HTERT RPE-1 (cell line): ENCODE data around the gene COX6A2.
"Not testable (repeated sequence)": the region's sequence is repeated elsewhere in the genome, so short reads cannot be mapped to it uniquely, and the experiment has no call there.

Experiments used
- in situ Hi-C: fragments of 300-500 bp; cut with MboI; formaldehyde crosslinking; loops from 4 replicates; pipeline ENCODE4 v1.14.3; 2020; ENCODE audit warnings: low sequenced_read_pairs

COX6A2 gene

DNA sequence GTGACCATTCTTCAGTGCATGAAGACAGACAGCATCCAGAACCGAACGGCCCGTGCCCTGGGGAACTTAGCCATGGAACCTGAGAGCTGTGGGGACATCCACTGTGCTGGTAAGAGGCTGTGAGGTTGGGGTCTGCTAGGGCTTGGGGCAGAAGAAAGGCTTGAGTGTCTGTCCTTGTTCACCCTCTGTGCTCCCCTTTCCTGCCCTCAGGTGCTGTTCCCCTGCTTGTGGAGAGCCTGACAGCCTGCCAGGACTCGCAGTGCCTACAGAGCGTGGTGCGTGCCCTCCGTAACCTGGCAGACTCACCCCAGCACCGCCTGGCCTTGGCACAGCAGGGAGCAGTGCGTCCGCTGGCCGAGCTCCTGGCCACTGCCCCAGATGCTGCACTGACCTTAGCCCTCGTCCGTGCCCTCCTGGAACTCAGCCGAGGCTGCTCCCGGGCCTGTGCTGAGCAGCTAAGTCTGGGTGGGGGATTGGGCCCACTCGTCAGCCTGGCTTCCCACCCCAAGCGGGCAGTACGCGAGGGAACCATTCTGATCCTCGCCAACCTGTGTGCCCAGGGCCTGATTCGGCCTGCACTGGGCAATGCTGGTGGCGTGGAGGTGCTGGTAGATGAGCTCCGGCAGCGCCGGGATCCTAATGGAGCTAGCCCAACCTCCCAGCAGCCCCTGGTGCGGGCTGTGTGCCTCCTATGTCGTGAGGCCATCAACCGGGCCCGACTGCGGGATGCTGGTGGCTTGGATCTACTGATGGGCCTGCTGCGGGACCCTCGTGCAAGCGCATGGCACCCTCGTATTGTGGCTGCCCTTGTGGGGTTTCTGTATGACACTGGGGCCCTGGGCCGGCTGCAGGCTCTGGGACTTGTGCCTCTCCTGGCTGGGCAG is 34.0 kb upstream of the COX6A2 start:
- in situ Hi-C loops, result no loop called here

DNA sequence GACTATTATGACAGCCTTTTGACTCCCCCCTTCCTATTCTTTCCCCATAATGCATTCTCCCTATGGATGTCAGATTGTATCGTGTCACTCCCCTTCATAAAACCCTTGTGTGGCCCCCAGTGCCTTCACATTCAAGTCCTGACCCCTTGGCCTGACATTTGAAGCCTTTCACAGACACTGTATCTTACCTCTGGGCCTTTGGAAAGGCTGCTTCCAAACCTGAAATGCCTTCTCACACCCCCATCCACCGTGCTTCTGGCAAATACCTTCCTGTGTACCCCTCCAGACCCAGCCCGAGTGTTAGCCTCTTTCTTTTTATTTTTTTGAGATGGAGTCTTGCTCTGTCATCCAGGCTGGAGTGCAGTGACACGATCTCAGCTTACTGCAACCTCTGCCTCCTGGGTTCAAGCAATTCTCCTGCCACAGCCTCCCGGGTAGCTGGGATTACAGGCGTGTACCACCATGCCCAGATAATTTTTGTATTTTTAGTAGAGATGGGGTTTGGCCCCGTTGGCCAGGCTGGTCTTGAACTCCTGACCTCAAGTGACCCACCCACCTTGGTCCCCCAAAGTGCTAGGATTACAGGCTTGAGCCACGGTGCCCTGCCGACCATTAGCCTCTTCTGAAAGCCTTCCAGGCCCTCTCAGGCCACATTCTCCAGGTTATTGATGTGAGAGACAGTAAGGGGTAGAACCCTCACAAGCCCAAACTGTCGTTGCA is 33.2 kb upstream of the COX6A2 start:
- in situ Hi-C loops, result no loop called here

DNA sequence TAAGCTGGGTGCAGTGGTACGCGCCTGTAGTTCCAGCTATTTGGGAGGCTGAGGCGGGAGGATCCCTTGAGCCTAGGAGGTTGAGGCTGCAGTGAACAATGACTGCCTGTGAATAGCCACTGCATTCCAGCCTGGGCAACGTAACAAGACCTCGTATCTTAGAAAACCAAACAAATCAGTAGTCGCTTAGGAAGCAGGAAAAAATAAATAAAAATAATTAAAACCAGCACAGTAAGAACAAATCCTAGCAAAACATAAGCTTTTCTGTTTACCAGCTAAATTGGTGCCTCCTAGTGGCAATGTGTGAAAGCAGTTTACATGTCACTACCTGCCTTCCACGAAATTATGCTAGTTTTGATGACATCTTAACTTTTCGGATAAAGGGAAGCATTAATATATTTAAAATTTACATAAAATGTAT is 32.4 kb upstream of the COX6A2 start:
- in situ Hi-C loops, result no loop called here

DNA sequence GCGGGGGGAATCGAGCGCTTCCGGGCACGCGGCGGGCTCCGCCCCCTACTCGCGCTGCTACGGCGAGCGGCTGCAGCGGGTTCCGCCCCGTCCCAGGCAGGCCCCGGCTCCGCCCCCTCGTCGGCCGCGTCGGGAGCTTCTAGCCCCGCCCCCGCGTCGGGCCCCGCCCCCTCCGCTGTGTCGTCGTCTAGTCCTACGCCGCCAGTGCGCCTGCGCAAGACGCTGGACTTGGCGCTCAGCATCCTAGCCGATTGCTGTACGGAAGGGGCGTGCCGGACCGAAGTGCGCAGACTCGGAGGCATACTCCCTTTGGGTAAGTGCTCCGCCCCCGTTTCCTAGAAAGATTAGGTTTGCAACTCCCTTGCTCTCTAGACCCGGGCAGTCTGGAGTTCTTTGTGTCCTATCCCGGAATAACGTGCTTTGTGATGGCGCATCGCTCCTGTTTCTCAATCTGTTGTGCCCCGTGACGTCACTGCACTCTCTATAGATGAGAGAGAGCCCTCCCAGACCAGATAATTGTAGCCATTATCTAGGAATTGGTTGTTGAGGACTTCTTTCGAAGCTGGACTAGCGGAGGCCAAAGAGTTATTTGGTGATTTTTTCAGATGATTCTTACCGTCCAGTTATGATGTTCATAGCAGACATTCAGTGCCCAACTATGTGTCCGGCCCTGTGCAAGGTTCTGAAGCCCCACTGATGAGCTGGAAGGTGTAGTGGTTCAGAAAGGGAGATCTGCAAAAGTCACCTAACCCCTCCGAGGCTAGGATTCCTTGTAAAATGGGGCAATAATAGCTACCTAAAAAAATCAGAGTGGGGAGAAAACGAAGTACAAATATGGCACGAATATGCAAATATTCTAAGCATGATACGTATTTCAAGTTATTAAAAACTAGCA is 31.8 kb upstream of the COX6A2 start:
- in situ Hi-C loops, result no loop called here

DNA sequence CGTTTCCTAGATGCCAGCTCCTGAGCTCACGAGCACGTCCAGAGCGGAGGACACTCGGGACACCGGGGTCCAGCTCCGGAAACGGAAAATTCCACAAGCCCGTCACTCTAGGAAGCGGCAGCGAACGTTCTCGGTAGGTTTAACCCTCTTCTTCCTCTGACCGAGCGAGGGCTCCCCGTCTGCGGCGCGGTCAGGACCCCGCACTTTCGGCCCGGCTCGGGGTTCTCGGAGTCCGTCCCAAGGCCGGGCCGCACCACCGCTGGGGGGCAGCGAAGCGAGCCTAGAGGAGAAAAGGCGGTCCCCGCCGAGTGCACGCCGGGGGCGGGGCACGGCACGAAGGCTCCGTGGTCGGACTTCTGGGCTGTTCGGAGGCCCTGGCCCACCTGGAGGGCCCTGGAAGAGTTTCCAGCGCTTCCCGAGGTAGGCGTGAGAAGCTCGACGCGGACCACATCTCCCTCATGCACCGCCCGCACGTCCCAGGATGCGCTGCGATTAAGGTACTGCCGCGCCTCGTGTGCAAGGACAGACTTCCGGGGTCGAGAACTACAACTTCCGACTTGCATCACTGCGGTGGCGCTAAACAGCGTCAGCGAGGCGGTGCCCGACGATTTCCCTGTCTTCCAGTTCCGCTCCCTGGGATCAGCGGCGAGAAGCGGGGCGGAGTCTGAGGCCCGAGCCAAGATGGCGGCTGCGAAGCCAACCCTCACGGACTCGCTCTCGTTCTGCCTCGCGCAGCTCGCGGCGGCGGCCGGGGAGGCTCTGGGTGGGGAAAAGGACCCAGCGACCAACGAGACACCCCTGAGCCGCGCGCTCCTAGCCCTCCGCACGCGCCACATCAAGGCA is 30.9 kb upstream of the COX6A2 start, which contains the start of gene ARMC5:
ARMC5 (plus strand) TSS at position 658 of the 843 bp plus-strand sequence; CDS start at position 682, 24 bp downstream.
- in situ Hi-C loops, result no loop called here

DNA sequence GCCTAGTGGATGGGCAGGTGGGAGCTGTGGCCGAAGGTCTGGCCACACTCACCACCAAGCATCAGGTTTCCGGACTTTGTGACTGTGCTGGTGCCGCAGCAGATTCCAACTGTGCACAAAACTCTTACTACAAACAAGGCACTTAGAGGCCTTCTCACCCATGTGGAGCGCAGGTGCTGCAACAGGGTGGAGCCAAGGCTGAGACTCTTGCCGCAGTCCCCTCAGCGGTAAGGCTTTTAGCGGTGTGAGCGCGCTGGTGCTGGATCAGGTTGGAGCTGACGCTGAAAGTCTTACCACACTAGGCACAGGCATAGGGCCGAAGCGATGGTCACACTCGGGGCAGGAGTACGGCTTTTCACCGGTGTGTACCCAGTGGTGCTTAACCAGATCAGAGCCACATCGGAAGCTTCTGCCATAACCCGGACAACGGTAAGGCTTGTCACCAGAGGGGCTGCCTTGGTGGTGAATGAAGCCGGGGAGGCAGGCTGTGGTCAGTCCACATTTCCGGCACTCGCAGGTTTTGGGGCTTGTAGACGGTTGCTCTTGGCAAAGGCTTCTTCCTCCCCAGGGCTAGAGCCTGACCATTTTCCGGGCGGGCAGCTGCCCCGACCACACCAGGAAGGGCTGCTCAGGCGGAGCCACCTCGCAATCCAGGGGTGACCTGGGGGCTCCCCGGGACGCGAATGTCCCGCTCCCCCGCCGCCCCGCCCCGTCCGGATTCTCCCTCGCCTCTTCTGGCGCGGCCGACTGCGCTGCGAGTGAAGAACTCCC is 30.1 kb upstream of the COX6A2 start:
- in situ Hi-C loops, result no loop called here

DNA sequence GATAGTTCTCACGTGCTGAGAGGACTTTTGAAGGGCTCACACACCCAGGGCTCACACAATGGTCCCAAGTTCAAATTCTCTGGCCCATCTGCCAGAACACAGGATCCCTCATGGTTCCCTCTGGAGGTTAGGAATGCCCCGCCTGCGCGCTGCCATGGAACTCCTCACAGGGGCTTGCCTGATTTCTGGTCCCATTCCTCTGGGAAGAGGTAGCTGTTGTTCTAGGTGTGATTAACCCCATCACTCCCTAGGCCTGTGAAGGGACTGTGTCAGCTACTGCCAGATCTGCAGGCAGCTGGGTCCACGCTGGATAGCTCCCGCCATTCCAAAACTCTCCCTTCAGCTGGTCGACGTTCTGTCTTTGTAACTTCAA is 28.8 kb upstream of the COX6A2 start:
- in situ Hi-C loops, result no loop called here

DNA sequence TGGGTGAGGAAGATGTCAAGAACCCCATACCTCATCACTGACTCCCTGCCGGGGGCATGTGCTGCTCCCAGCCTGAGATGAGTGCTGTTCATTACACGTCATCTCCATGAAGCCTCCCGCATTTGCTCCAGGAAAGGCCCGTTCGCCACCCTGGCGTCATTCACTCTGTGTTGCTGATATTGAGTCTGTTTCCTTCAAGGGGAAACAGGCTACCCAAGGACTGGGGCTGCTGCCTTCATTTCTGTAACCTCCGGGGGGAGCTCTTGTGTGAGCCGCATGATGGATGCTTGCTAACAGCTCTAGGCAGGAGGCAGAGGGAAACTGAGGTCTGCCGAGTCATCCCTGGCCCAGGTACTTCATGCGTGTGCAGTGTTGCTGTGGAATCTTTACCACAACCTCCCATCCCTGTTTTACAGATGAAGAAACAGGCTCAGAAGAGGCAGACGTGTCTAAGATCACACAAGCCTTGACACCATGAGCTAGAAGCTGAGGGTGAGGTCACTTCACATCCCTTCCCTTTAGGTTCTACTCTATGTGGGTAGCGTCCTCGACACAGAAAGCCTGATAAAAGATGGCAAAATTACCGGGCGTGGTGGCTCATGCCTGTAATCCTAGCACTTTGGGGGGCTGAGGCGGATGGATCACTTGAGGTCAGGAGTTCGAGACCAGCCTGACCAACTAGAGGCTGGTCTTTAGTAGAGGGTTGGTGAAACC is 27.6 kb upstream of the COX6A2 start:
- in situ Hi-C loops, result no loop called here

DNA sequence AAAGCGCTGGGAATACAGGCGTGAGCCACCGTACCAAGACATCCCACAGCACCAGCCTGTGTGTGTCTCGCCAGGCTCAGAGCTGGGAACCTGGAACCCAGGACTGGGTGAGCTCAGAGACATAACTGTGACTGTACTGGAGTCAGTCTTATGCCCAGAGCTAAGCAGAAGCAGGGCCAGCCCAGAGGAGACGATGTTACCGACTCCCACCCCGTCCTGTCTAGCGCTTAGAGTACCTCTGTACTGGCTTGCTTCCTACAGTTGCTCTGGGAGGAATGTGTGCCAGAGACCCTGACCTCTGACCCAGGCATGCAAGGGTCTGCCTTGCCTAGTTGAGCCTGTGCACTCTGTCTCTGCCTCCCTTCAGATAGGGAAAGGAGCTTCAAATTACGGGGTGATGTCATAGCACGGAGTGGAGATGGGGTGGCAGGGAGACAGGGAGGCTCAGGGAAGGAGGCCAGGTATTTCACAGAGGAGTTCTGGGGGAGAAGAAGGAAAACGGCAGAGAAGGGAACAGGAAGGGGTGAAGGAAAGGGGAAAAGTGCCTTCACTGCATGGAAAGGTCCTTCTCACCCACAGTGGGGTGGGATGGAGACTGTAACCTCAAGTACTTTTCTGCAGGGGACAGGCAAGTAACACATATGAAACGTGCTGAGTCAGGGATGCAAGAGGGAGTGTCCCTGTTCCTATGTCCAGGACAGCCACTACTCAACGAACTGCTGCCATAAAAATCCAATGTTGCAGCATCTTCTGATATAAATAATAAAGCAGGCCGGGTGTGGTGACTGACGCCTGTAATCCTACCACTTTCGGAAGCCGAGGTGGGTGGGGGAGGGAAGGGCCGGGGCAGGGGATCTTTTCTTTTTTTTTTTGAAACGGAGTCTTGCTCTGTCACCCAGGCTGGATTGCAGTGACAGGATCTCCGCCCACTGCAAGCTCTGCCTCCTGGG is 25.4 kb upstream of the COX6A2 start:
- in situ Hi-C loops, result no loop called here

DNA sequence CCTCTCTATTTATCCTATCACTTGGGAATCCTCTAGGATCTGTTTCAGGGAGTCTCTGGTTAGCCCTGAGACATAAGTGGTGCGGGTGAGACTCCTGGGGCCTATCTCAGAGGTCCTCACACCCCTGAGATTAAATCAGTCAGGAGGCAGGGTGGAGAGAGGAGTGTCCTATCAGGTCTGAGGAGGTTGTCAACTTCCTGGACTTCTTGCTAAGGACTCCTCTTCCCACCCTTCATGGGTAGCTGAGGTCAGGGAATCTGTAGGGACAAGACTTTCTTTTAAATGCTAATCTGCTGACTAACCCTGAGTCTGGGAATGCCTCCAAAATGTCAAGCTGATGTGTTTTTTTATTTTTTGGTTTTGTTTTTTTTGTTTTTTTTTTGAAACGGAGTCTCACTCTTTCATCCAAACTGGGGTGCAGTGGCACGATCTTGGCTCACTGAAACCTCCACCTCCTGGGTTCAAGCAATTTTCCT is 24.5 kb upstream of the COX6A2 start:
- in situ Hi-C loops, result no loop called here

DNA sequence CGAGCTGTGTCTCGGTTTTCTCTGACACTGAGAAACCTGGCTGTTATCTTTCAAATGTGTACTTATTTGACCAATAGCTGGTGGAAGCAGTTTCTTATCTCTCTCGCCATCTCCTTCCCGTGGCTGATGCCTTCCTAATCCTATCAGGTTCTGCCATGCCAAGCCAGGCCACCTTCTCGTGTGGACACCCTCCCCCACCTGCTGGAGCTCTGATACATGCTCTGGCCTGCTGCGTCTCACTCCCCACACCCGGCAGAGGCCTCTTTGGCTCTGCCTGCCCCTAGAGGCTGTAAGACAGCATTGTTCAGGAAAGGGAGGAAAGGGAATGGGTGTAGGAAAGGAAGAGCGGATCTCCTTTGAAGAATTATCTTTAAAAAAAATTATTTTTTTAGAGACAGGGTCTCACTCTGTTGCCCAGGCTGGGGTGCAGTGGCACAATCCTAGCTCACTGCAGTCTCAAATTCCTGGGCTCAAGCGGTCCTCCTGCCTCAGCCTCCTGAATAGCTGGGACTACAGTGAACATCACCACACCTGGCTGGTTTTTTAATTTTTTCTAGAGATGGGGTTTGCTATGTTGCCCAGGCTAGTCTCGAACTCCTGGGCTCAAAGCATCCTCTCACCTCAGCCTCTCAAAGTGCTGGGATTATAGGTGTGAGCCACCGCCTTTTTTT is 23.7 kb upstream of the COX6A2 start:
- in situ Hi-C loops, result no loop called here

DNA sequence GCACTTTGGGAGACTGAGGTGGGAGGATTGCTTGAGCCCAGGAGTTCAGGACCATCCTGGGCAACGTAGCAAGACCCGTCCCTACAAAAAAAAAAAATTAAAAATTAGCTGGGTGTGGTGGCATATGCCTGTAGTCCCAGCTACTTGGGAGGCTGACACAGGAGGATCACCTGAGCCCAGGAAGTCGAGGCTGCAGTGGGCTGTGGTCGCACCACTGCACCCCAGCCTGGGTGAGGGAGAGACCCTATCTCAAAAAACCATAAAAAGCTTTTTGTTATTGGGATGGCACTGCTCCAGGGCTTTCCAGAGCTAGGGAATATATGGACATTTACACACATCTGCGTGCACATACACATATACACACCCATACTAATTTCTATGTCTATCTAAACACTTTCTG is 23.0 kb upstream of the COX6A2 start:
- in situ Hi-C loops, result no loop called here

DNA sequence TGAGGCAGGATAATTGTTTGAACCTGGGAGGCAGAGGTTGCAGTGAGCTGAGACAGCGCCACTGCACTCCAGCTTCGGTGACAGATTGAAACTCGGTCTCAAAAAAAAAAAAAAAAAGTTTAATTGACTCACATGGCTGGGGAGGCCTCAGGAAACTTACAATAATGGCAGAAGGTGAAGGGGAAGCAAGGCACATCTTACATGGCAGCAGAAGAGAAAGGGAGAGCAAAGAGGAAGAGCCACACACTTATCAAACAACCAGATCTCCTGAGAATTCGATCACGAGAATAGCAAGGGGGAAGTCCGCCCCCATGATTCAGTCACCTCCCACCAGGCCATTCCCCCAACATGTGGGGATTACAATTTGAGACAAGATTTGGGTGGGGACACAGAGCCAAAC is 17.8 kb upstream of the COX6A2 start:
- in situ Hi-C loops, result not testable (repeated sequence)

DNA sequence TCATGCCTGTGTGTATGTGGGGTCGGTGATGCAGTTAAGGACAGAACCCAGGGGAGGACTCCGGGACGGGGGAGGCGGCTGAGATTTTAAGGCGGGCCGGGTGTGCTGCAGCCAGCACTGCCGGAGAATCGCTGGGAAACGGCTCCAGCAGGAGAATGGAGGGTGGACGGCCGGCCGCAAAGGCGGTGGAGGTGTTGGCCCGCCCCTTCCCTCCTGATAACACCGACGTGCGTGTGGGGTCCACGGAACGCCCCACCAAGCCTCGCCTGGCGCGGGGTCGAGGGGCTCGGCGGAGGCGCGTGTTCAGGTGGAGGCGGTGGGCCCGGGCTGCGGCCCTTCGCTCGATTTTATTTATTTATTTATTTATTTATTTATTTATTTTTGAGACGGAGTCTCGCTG is 13.8 kb upstream of the COX6A2 start:
- in situ Hi-C loops, result no loop called here

DNA sequence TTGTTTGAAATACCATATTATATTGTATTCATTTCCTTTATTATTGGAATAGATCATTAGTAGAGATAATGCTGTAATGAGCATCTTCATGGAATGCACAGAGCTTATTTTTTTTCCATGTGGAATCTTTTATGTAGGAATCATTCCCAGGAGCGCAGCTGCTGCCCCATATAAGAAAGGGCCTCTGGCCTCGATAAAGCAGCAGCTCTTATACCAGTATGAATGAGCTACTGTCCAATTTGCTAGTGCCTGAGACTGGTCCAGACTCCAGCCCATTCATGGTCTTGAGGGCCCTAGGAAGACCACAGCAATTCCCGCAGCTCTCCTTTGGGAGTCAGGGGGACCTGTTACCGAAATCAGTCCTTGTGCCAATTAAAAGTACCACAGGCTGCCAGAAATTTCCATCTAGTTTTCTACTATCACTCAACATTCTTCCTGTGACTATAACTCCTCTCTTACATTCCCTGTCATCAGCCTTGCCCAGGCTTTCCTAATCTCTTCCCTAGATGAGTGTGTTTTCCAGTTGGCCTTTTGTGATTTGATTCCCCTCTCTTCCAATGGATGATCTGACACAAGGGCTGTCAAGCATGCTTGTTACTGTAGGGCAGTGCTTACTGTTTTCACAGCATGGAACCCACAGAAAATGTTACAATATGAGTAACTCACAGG is 12.5 kb upstream of the COX6A2 start:
- in situ Hi-C loops, result no loop called here

DNA sequence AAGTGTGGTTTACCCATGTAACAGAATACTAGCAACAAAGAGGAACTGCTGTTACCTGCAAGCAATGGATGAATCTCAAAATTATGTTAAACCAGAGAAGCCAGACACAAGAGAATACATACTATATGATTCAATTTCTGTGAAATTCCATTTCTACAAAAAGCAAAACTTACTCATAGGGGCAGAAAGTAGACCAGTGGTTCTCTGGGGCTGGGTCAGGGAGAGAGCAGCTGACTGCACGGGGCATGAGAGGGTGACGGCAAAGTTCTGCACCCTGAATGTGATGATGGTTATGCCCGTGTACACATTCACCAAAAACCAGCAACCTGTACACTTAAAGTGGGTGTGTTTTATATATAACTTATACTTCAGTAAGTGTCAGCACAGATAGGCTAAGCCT is 11.4 kb upstream of the COX6A2 start:
- in situ Hi-C loops, result no loop called here

DNA sequence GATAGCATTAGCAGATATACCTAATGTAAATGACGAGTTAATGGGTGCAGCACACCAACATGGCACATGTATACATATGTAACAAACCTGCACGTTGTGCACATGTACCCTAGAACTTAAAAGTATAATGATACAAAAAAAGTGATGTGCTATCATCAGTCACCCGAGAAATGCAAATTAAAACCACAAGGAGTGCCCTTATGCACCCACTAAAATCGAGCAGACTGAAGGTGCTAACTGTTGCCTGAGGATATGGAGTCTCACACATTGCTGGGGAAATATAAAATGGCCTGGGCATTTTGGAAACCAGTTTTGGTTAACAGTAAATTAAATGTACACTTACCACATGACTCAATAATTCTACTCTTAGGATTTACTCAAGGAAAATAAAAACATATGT is 10.9 kb upstream of the COX6A2 start:
- in situ Hi-C loops, result not testable (repeated sequence)
